GM23248 (cell line): Measurements from ENCODE around the gene CD300LD.

ENCODE experiments used
- EZH2 ChIP-seq: fragments of 200-600 bp; sonication (generic); IDR thresholded peaks from 2 replicates; pipeline ENCODE4 v1.6.1; 2018; ENCODE audit warnings: antibody characterized with exemption, mild to moderate bottlenecking; ENCODE audit not compliant: insufficient read depth, poor library complexity, severe bottlenecking
- EZH2phosphoT487 ChIP-seq: fragments of 200-600 bp; sonication (generic); IDR thresholded peaks from 2 replicates; pipeline ENCODE4 v1.6.1; 2018; ENCODE audit warnings: antibody characterized with exemption, moderate library complexity, mild to moderate bottlenecking, low read depth; ENCODE audit not compliant: insufficient read depth

- TF ChIP-seq EZH2 (no peak), EZH2phosphoT487 (no peak)
Observed at GRCh38 chr17:74612046-74612445, 20.0 kb upstream of the CD300LD start.
